Measurements from ENCODE around the gene C4orf50. TPM values are rescaled to one million over a fixed set of nuclear protein-coding genes. Genes with fewer than 3 reads are reported as not detected.
"Not testable (repeated sequence)": the region's sequence is repeated elsewhere in the genome, so short reads cannot be mapped to it uniquely, and the experiment has no call there.

The C4orf50 gene
- total and polyA plus RNA-seq, 5 donors from 2014 or later: 0.05 to 3.5 (median 0.11) TPM; not detected in 2

DNA sequence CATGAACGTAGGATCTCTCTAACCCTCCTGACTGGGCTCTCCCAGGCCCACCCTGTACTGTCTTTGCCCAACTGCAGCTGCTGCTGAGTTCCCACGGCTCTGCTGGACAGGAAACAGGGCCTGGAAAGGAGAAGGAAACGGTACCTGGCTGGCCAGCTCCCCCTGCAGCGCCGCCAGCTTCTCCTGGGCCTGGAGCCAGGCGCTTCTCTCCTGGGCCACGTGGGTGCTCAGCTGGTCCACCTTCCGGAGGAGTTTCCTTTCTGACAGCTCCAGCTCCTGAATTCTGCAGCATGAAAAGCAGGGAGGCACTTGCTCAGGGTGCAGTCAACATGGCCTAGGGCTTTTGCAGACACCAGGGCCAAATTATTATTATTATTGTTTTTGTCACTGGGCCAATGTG is 6.5 kb downstream of the C4orf50 start:
- H3K9me3 Mint-ChIP-seq: no peaks in the 10 kb centered on the region
- no peak overlapping the region for H3K27ac ChIP-seq (ENCODE audit: insufficient read depth, low read length, poor library complexity, severe bottlenecking)
- DNase-seq (no peak), ATAC-seq (ENCODE audit: low read depth in 2 of 2) (no peak)
- H3K4me3 Mint-ChIP-seq: no peak overlapping the region
- no peak overlapping the region for H3K4me3 ChIP-seq (ENCODE audit: low read depth, low read length)
- peaks cover 0 to 9% (median 3%) of the 10 kb centered on the region in 4 donors for H3K4me1 Mint-ChIP-seq
- no peaks in the 10 kb centered on the region for H3K4me1 ChIP-seq (ENCODE audit: control insufficient read depth, insufficient read depth, low read length, poor library complexity, severe bottlenecking)
- no peaks in the 10 kb centered on the region for H3K36me3 ChIP-seq (ENCODE audit: control insufficient read depth, insufficient read depth, low read length)
- H3K27me3 ChIP-seq (ENCODE audit: control insufficient read depth, insufficient read depth, low read length): no peaks in the 10 kb centered on the region
- no peaks in the 10 kb centered on the region for H3K36me3 Mint-ChIP-seq
- peaks cover 17% of the 10 kb centered on the region for H3K27me3 Mint-ChIP-seq
- H3K9me3 ChIP-seq (ENCODE audit: control insufficient read depth in 2 of 2, low read length in 2 of 2): no peaks in the 10 kb centered on the region
- peak overlapping the region in 1 of 3 donors; percentile 24 for H3K27ac Mint-ChIP-seq

DNA sequence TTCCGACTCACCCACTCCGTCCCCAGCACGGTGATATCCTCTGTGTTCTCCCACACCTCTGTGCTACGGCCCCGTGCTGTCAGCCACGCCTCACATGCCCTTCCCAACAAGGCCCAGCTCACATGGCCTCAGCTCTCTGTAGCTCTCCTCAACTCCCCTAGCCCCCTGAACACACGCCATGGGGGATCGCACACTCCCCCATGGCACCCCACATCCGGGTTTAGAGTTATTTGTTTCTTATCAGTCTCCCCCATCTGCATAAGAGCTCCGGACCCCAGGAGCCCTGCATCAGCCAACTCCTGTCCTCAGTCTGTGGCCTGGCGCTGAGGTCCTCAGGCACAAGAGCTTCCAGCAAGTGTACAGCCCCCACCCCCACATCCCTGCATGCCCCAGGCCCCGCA is 7.0 kb downstream of the C4orf50 start:
- H3K27me3 Mint-ChIP-seq: peaks cover 17% of the 10 kb centered on the region
- H3K27ac Mint-ChIP-seq: peak overlapping the region in 1 of 3 donors; percentile 24
- no peaks in the 10 kb centered on the region for H3K9me3 Mint-ChIP-seq

DNA sequence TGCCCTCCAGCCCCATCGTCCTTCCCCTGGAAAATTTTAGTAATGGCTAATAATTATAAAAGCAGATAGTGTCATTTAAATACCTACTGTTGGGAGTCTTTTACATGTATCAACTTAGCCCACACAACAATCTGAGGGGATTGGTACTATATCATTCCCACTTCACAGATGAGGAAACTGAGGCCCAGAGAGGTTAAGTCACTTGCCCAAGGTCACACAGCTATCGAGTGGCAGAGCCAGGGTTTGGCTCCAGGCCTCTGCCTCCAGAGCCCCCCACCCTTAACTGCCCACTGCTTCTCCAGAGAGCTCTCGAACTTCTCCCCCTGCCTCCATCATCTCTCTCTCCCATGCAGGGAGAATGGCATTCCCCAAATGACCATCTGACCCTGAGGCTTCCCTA is 7.4 kb downstream of the C4orf50 start:
- Histone ChIP-seq H3K9me3 (ENCODE audit: control insufficient read depth in 2 of 2, low read length in 2 of 2) (no peaks in the 10 kb centered on the region), H3K4me1 (ENCODE audit: control insufficient read depth, insufficient read depth, low read length, poor library complexity, severe bottlenecking) (no peaks in the 10 kb centered on the region), H3K4me3 (ENCODE audit: low read depth, low read length) (no peak overlapping the region), H3K27me3 (ENCODE audit: control insufficient read depth, insufficient read depth, low read length) (no peaks in the 10 kb centered on the region), H3K36me3 (ENCODE audit: control insufficient read depth, insufficient read depth, low read length) (no peaks in the 10 kb centered on the region), H3K27ac (ENCODE audit: insufficient read depth, low read length, poor library complexity, severe bottlenecking) (no peak overlapping the region)
- H3K9me3 Mint-ChIP-seq: no peaks in the 10 kb centered on the region
- H3K27me3 Mint-ChIP-seq: peaks cover 17% of the 10 kb centered on the region
- peaks cover 0 to 9% (median 3%) of the 10 kb centered on the region in 4 donors for H3K4me1 Mint-ChIP-seq
- DNase-seq: no peak
- H3K4me3 Mint-ChIP-seq: no peak overlapping the region
- no peaks in the 10 kb centered on the region for H3K36me3 Mint-ChIP-seq
- H3K27ac Mint-ChIP-seq: no peak overlapping the region
- ATAC-seq (ENCODE audit: low read depth in 2 of 2): no peak

More for the DNA sequence above, 7.0 kb downstream of the C4orf50 start:
- H3K4me3 ChIP-seq (ENCODE audit: low read depth, low read length): no peak overlapping the region
- H3K27me3 ChIP-seq (ENCODE audit: control insufficient read depth, insufficient read depth, low read length): no peaks in the 10 kb centered on the region
- Mint-ChIP-seq H3K4me1 (peaks cover 0 to 9% (median 3%) of the 10 kb centered on the region in 4 donors), H3K4me3 (no peak overlapping the region), H3K36me3 (no peaks in the 10 kb centered on the region)
- no peaks in the 10 kb centered on the region for H3K9me3 ChIP-seq (ENCODE audit: control insufficient read depth in 2 of 2, low read length in 2 of 2)
- ATAC-seq (ENCODE audit: low read depth in 2 of 2): no peak
- H3K4me1 ChIP-seq (ENCODE audit: control insufficient read depth, insufficient read depth, low read length, poor library complexity, severe bottlenecking): no peaks in the 10 kb centered on the region
- no peak for DNase-seq
- H3K27ac ChIP-seq (ENCODE audit: insufficient read depth, low read length, poor library complexity, severe bottlenecking): no peak overlapping the region
- H3K36me3 ChIP-seq (ENCODE audit: control insufficient read depth, insufficient read depth, low read length): no peaks in the 10 kb centered on the region

DNA sequence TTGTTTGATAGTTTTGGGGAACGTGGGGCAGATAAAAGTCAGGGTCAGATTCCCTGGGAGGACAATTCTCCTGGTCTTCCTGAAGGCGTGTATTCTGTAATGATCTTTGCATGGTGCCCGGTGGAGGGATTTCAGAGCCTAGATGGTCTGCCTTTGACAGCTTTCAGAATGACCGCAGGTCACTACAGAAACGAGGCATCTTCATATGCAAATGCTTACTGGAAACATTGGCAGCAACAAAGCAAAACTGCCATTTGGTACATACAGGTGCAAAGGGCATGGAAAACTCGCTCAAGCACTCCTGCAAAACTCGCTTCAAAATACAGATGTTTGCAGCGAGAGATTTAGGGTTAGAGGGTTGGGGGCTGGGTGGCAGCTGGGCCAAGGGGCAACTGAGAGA is 8.8 kb downstream of the C4orf50 start:
- Mint-ChIP-seq H3K9me3 (no peaks in the 10 kb centered on the region), H3K27ac (no peak overlapping the region), H3K4me3 (no peak overlapping the region), H3K36me3 (no peaks in the 10 kb centered on the region), H3K4me1 (peaks cover 0 to 9% (median 3%) of the 10 kb centered on the region in 4 donors), H3K27me3 (peaks cover 17% of the 10 kb centered on the region)
- no peak overlapping the region for H3K4me3 ChIP-seq (ENCODE audit: low read depth, low read length)
- H3K9me3 ChIP-seq (ENCODE audit: control insufficient read depth in 2 of 2, low read length in 2 of 2): no peaks in the 10 kb centered on the region
- no peak for DNase-seq
- H3K36me3 ChIP-seq (ENCODE audit: control insufficient read depth, insufficient read depth, low read length): no peaks in the 10 kb centered on the region
- H3K27ac ChIP-seq (ENCODE audit: insufficient read depth, low read length, poor library complexity, severe bottlenecking): no peak overlapping the region
- no peaks in the 10 kb centered on the region for H3K27me3 ChIP-seq (ENCODE audit: control insufficient read depth, insufficient read depth, low read length)
- H3K4me1 ChIP-seq (ENCODE audit: control insufficient read depth, insufficient read depth, low read length, poor library complexity, severe bottlenecking): no peaks in the 10 kb centered on the region
- no peak for ATAC-seq (ENCODE audit: low read depth in 2 of 2)

DNA sequence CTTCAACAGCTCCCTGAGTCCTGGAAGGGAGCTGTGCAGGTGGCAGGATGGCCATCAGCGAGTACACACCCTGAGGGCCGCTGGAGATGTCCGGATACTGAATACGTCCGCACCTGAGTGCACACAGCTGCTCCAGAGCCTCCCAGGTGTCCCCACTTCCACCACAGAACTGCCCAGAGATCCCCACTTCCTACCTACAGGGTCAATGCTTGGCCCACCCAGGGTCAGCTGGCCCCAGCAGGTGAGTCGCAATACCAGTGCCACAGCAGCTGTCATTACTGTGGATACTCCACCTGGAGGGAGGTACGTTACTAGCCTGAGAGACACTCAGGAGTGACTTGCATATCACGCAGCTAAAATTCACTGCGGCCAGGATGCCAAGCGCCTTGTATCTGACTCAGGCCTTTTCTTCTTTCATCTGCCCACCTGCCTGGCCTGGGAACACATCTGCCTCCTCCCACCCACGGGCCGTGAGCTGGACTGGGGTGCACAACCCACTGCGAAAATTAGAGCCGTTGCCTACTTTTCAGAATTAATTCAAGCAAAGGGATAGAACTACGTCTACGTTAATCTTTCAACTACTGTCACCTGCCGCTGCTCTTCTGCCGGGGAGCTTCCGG is 9.4 kb downstream of the C4orf50 start:
- no peak for DNase-seq
- Histone ChIP-seq H3K9me3 (ENCODE audit: control insufficient read depth in 2 of 2, low read length in 2 of 2) (no peaks in the 10 kb centered on the region), H3K4me3 (ENCODE audit: low read depth, low read length) (no peak overlapping the region), H3K4me1 (ENCODE audit: control insufficient read depth, insufficient read depth, low read length, poor library complexity, severe bottlenecking) (no peaks in the 10 kb centered on the region), H3K36me3 (ENCODE audit: control insufficient read depth, insufficient read depth, low read length) (no peaks in the 10 kb centered on the region), H3K27me3 (ENCODE audit: control insufficient read depth, insufficient read depth, low read length) (no peaks in the 10 kb centered on the region), H3K27ac (ENCODE audit: insufficient read depth, low read length, poor library complexity, severe bottlenecking) (no peak overlapping the region)
- H3K4me3 Mint-ChIP-seq: no peak overlapping the region
- H3K4me1 Mint-ChIP-seq: peaks cover 0 to 9% (median 3%) of the 10 kb centered on the region in 4 donors
- no peak for ATAC-seq (ENCODE audit: low read depth in 2 of 2)
- H3K9me3 Mint-ChIP-seq: no peaks in the 10 kb centered on the region
- H3K36me3 Mint-ChIP-seq: no peaks in the 10 kb centered on the region
- H3K27ac Mint-ChIP-seq: no peak overlapping the region
- H3K27me3 Mint-ChIP-seq: peaks cover 17% of the 10 kb centered on the region

DNA sequence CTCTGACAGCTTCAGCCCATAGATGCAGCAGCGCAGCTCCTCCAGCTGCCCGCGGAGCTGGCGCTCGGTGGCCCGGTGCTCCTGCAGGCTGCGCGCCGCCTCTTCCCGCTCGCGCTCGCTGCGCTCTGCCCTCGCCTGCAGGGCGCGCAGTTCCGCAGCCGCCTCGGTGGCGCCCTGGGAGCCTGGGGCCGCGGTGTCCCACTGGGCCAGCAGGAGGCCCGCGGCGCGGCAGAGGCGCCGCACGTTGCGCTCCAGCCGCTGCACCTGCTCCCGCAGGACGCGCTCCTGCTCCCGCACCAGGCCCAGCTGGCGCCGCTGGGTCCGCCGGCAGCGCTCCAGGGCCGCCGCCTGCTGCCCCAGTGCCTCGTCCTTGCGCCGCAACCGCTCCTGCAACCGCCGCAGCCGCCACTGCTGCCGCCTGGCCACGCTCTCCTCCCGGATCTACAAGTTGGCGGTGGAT is 10.1 kb downstream of the C4orf50 start:
- DNase-seq: no peak
- H3K9me3 ChIP-seq (ENCODE audit: control insufficient read depth in 2 of 2, low read length in 2 of 2): no peaks in the 10 kb centered on the region
- peaks cover 0 to 9% (median 3%) of the 10 kb centered on the region in 4 donors for H3K4me1 Mint-ChIP-seq
- H3K27ac Mint-ChIP-seq: no peak overlapping the region
- H3K4me3 Mint-ChIP-seq: no peak overlapping the region
- H3K9me3 Mint-ChIP-seq: no peaks in the 10 kb centered on the region
- H3K27me3 Mint-ChIP-seq: peaks cover 17% of the 10 kb centered on the region
- no peak overlapping the region for H3K27ac ChIP-seq (ENCODE audit: insufficient read depth, low read length, poor library complexity, severe bottlenecking)
- no peaks in the 10 kb centered on the region for H3K4me1 ChIP-seq (ENCODE audit: control insufficient read depth, insufficient read depth, low read length, poor library complexity, severe bottlenecking)
- H3K36me3 Mint-ChIP-seq: no peaks in the 10 kb centered on the region
- no peaks in the 10 kb centered on the region for H3K36me3 ChIP-seq (ENCODE audit: control insufficient read depth, insufficient read depth, low read length)
- no peak overlapping the region for H3K4me3 ChIP-seq (ENCODE audit: low read depth, low read length)
- no peaks in the 10 kb centered on the region for H3K27me3 ChIP-seq (ENCODE audit: control insufficient read depth, insufficient read depth, low read length)
- no peak for ATAC-seq (ENCODE audit: low read depth in 2 of 2)

DNA sequence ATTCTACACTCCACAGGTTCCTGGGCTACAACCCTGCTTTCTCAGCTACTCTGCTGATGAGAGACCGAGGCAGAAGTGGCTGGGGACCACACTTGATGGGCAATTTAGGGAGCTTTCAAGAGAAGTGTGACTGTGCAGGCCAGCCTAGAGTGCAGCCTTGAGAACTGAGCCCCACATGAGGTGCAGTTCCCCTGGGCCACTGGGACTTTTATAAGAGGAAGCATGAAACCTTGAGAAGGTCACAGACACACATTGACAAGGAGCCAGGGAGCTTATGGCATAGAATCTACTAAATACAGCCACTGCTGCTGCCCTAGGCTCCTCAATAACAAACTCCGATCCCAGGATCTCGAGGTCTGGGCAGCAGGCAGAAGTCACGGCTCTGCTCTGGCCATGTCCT is 13.1 kb downstream of the C4orf50 start:
- DNase-seq: no peak
- H3K4me3 Mint-ChIP-seq: no peak overlapping the region
- no peaks in the 10 kb centered on the region for H3K36me3 Mint-ChIP-seq
- Histone ChIP-seq H3K27me3 (ENCODE audit: control insufficient read depth, insufficient read depth, low read length) (no peaks in the 10 kb centered on the region), H3K9me3 (ENCODE audit: control insufficient read depth in 2 of 2, low read length in 2 of 2) (no peaks in the 10 kb centered on the region), H3K36me3 (ENCODE audit: control insufficient read depth, insufficient read depth, low read length) (no peaks in the 10 kb centered on the region), H3K4me1 (ENCODE audit: control insufficient read depth, insufficient read depth, low read length, poor library complexity, severe bottlenecking) (no peaks in the 10 kb centered on the region), H3K4me3 (ENCODE audit: low read depth, low read length) (no peak overlapping the region), H3K27ac (ENCODE audit: insufficient read depth, low read length, poor library complexity, severe bottlenecking) (no peak overlapping the region)
- no peak for ATAC-seq (ENCODE audit: low read depth in 2 of 2)
- no peak overlapping the region for H3K27ac Mint-ChIP-seq
- H3K4me1 Mint-ChIP-seq: peaks cover 0 to 4% (median under 1%) of the 10 kb centered on the region in 4 donors
- H3K9me3 Mint-ChIP-seq: no peaks in the 10 kb centered on the region
- H3K27me3 Mint-ChIP-seq: peaks cover 13% of the 10 kb centered on the region

DNA sequence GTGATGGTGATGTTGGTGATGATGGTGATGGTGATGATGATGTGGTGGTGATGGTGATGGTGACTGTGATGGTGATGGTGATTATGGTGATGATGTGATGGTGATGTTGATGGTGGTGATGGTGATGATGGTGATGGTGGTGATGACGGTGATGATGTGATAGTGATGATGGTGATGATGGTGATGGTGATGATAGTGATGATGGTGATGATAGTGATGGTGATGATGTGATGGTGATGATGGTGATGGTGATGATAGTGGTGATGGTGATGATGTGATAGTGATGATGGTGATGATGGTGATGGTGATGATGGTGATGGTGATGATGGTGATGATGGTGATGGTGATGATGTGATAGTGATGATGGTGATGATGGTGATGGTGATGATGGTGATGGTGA is 14.7 kb downstream of the C4orf50 start:
- H3K27me3 Mint-ChIP-seq; H3K4me1 Mint-ChIP-seq; H3K36me3 Mint-ChIP-seq; H3K4me3 ChIP-seq (ENCODE audit: low read depth, low read length); H3K36me3 ChIP-seq (ENCODE audit: control insufficient read depth, insufficient read depth, low read length); H3K27ac ChIP-seq (ENCODE audit: insufficient read depth, low read length, poor library complexity, severe bottlenecking); ATAC-seq (ENCODE audit: low read depth in 2 of 2); H3K27me3 ChIP-seq (ENCODE audit: control insufficient read depth, insufficient read depth, low read length); H3K9me3 Mint-ChIP-seq; H3K27ac Mint-ChIP-seq; H3K9me3 ChIP-seq (ENCODE audit: control insufficient read depth in 2 of 2, low read length in 2 of 2); H3K4me3 Mint-ChIP-seq; DNase-seq; H3K4me1 ChIP-seq (ENCODE audit: control insufficient read depth, insufficient read depth, low read length, poor library complexity, severe bottlenecking): not testable (repeated sequence)
